ENCODE data around the gene CEP85L.

Gene CEP85L

DNA sequence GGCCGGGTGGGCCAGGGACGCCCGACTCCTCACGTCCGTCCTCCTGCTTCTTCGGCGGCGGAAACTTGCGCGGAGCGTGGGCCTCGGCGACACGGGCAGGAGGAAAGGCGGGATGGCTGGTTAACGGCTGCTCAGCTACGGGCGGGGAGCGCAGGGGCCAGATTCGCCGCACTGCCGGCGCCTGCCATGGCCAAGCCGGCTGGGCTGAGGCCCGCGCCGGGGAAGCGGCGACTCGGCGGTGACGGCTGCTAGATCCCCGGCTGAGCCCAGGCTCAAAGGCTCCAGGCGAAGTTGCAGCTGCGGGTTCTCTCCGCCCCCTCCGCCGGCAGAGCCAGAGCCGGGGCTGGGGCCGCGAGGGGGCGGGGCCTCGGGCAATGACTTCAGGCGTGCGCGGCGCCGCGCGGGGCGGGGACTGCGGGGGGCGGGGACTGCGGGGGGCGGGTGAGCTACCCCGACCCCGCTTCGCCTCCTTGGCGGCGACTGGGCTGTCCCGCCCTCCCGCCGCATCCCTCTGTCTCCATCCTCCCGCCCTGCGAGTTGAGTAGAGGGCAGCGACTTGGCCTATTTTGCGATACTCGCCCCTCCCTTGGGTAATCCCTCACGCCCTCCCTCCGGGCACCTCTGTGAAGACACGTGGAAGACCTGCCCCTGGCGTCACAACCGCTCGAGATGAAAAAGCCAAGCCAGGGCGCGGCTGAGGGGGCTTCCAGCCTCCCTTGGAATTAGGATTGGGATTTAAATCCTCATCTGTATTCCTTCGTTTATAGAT is at the start of gene CEP85L:
Gene CEP85L (minus strand): TSS at position 310 of the 769 bp plus-strand sequence. CDS start 322 bp downstream, outside the sequence.
- peak; percentile 73 to 92 (median 82) for DNase-seq

DNA sequence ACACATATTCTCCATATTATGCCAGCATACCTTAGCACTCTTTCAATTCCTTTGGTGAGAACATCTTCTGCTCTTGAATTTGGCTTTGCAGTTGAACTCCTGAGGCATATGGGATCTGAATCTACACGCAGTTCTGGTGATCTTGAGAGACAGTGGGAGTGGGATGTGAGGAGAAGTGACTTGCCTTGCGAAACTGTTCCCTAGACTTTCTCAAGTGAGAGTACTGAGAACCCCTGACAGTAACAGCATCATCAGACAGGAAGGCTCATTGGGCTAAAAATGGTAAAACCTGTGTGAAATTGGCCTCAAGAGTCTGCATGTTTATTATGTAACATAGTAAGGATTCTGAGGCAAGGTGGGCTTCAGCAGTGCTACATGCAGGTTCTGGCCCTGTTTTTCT is 49.1 kb upstream of the CEP85L start:
- DNase-seq = no peak

DNA sequence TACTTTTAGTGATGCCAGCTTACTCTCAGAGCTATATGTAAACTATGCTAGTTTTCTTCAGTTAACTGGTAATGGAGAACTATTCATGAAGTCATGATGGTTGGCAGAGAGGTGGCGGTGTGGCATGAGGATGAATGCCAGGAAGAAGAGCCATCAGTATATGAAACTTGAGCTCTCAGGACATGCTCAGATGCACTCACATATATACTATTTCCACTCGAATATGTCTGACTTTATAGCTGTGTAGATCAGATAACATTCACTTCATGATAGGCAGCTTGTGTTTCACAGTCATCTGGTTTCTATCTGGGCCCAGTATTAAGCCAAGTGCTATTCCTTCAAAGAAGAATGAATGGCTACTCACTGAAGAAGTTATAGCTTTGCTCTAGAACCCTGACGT is 46.2 kb upstream of the CEP85L start:
- DNase-seq = no peak

DNA sequence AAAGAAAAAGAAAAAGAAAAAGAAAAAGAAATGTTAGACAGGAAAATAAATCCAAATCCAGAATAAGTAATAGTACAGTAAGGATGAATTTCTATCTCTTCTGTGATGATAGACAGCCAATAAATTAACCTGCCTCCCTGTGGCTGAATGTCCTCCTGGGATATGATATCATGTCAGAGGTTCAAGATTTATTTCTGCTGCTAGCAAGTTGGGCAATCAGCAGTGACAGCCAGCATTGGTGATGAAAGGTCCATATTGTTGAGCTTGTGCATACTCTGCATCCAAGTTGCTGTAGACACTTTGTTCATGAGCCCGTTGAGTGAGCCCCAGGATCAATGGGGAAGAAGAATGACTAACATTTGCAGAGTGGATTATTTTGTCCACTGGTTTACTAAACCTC is 44.9 kb upstream of the CEP85L start:
- no peak for DNase-seq

DNA sequence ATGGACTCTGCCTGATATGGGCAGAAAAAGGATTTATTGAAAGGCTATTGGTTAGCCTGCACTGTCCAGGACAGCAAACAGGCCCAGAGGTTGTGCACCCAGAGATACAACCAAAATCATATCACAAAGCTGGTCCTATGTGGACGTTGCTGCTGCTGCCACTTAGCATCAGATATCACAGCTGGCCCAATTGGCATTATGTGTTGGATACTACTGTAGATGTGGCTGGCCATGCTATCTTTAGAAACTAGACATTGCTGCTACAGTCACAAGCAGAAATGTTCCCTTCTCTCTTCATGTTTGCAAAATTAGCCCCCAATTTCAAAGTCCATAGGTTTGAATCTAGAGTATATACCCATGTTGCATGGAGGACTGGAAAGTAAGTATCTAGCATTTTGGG is 42.2 kb upstream of the CEP85L start:
- no peak for DNase-seq

DNA sequence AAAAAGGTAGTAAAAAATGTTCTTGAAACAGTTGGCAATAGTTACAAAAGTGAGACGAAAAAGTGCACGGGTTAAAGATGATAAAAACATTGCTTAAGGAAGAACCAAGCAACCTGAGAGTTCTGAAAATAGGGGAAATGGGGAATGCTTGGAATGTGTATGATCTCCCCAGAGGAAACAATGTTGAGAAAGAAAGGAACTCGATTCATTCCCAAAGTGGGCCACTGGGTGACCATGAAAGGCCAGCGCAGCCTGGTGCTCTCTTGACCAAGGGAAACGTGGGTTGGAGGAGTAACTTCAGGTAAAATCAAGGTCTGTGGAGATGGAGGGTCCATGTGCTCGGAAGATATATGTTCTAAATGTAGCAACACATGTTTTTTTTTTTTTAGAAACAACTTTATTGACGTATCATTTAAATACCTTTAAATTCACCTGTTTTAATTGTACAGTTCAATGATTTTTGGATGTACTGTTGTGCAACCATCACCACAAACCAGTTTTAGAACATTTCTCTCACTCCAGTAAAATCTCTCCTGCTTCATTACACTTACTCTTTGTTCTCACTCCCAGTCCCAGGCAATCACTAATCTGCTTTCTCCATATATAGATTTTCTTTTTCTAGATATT is 34.5 kb upstream of the CEP85L start:
- DNase-seq = no peak

DNA sequence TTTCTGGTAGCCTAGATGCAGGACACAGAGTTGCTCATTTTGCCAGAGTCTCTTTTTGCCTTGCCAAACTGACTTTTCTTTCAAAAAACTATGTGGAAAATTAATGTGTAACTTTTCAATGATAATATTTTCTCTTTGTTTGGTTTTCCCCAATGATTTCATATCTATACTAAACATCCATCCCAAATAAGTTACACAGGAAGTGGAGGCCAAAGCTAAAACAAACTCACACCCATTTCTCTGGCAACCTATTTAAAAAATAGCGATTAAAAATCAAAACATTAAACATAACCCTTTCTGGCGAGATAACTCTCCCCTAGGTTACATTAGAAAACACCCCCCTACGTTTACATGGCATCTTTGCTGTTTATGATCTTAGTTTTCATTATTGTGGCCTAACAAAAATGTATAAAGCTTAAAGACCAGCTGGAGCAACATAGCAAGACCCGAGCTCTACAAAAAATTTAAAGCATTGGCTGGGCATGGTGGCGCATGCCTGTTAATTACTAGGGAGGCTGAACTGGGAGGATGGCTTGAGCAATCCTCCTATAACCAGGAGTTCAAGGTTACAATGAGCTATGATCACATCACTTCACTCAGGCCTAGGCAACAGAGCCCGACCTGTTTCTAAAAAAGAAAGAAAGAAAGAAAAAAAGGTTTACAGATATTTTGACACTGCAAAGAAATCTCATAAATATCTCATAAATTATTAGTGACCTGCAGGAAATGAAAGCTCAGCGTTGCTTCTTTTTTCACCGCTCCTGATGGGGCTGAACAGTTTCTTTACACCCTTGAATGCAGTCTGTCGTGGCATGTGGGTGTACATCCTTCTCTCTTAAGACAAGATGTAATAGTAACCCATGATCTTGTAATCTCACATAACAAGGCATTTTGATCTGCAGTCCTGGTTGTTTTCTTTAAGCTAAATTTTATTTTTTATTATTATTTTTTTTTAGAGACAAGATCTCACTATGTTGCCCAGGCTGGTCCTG is 32.8 kb upstream of the CEP85L start:
- no peak for DNase-seq

DNA sequence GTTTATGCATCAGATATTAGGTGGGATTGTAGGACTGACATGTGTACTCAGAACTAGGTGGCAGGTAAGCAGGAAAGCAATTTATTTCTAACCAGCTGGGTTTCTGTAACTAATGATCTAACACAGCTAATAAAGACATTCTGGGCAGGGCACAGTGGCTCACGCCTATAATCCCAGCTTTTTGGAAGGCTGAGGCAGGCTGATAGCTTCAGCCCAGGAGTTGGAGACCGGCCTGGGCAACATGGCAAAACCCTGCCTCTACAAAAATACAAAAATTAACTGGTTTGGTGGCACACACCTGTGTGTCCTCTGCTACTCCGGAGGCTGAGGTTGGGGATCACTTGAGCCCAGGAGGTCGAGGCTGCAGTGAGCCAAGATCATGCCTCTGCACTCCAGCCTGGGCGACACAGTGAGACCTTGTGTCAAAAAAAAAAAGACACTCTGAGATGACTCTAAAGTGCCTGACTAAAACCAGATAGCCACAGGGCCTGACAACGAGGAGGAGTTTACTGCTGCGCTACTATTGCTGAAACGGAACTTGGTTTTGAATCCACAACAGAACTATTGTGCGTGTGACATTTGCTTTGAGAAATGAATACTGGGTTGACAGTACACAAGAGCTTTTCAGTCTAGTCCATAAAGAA is 29.2 kb upstream of the CEP85L start:
- DNase-seq = no peak

DNA sequence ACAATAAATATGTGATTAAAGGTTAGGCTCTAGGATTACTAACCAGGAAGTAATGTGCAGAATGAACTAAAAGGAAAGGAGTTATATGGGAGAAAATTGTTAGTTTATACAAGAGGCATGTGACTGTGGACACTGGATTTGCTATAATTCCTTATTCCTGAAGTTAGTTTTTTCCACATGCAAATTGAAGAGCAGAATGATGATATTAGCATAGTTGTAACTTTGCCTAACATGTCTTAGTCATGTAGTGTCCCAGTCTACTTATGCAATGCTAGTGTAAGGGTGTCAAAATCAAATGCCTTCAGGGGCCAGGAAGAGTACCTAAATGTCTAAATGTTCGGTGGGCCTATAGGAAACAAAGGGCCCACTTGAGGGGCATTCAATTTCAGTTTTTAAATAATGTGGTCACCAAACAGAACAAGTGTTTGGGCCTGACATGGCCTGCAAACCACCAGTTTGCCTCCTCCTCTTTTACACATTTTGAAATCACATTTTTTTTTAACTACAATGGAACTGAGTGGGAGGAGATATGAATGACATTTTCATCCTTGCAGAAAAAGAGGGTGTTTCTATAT is 28.0 kb upstream of the CEP85L start:
- no peak for DNase-seq

DNA sequence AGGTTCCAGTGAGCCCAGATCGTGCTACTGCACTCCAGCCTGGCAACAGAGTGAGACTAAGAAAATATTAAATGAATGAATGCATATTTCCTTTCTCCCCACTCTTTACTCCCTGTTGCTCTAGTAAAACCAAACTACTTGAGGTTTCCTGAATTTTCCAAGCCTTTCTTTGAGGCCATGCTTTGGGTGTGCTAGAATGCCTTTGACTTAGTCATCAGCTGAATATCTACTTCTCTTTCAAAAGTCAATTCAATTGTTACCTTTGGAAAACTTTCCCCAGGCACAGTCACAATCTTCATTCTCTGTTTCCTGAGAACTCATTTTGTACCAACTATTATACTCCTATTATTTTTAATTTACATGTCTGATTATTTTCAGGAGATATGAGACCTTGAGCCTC is 27.5 kb upstream of the CEP85L start:
- DNase-seq = no peak

DNA sequence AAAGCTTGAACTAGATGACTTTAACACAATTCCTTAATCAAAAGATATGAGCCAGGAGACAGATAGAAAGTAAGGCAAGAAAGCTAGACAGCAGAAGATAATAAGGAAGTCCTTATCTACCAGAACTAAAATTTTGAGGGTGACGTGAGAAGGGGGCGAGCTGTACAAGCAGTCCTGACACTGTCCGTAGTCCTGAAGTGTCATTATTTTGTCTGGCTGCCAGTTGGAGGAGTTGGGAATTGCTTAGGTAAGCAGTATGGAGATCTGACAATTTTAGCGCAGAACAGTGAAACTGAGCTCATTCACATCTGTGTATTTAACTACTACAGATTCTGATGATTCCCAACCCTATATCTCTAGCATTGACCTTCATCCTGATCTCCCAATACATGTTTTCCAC is 25.8 kb upstream of the CEP85L start:
- no peak for DNase-seq

DNA sequence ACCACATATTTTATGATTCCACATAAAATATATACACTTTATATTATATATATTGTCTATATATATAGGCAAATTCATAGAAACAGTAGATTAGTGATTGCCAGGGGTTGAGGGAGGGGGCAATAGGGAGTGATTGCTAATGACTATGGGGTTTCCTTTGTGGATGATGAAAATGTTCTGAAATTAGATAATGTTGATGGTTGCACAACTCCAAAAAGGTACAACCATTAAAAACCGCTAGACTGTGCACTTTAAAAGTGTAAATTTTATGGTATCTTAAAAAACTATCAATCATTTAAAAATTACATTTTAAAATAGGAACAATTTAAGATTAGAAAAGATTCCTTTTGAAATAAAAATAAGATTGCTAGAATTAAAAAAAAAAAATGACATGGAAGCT is 23.8 kb upstream of the CEP85L start:
- no peak for DNase-seq

DNA sequence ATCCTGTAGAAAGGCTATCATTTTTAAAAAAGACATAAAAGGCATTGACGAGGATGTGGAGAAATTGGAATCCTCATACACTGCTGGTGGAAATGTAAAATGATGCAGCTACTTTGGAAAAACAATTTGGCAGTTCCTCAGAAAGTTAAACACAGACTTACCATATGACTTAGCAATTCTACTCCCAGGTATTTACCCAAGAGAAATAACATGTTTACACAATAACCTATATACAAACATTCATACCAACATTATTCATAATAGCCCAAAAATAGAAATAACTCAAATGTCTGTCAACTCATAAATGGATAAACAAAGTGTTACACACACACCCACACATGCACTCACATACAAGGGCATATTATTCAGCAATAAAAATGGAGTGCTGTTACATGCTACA is 23.4 kb upstream of the CEP85L start:
- no peak for DNase-seq

DNA sequence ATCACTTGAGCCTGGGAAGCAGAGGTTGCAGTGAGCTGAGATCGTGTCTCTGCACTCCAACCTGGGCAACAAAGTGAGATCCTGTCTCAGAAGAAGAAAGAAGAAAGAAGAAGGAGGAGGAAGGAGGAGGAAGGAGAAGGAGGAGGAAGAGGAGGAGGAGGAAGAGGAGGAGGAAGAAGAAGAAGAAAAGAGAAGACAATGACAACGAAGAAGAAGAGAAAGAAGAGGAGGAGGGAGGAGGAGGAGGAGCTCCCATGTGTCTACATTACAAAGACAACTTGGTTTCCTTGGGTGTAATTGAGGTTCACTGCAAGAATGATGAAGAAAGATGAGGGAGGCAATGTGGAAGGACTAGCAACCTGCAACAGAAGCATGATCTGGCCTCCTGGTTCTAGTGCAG is 21.3 kb upstream of the CEP85L start:
- no peak for DNase-seq

DNA sequence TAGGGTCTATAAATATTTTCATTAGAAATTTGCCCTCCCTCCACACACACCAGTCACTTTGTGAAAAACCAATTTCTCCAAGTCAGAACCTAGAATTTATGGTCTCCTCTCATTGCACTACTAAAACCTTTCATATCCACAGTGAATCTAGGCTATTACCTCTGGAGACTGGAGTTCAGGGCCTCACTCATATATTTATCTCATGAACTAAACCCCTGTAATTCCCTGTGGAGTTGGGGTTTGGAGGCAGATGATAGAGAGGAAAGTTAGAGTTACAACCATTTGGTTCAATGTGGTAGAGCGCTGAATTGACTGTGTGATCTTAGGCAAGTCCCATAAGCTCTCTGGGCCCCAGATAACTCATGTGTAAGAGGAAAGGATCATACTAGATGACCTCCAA is 18.2 kb upstream of the CEP85L start:
- DNase-seq = no peak

DNA sequence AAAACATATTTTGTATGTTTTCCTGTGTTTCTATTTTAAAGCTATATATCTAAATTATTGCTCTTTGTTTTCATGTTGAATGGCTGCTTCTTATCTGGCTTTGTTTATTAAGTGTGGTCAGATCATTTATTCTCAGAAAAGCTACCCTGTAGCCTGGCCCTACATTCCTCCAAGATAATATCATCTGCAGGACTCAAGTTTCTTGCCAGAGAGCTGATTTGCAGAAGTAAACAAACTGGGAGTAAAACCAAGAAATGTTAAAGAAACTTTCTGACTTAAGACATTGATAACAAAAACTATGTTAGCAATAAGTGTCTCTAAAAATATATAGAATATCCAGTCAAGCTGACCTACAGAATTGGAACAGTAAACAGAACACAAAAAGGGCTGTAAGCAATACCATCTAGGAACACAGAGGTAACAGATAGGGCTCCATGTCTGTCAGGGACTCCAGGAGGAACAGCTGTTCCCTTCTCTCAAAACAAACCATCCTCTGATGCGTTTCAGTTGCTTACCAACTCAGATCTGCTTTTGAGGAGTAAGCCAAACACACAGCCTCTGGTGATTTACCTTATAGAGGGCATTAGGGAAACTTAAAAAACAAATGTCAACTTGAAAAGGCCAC is 17.5 kb upstream of the CEP85L start:
- no peak for DNase-seq

DNA sequence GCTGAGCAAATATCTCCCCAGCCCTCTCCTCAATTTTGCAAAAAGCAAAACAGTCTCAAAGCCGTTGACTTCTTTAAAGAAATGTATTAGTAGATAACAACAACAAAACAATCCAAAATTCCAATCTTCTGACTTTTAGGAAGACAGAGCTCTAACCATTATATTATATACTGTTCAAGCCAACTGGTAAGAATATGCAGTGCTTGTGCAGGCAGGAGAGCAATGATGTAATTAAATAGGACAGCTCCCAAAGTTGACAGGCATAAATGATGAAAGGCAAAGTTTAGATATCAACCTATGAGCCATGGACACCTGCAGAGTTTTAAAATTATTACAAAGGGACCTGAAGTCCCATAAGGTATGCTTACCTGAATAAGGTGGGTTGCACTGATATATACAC is 16.6 kb upstream of the CEP85L start:
- DNase-seq = no peak

DNA sequence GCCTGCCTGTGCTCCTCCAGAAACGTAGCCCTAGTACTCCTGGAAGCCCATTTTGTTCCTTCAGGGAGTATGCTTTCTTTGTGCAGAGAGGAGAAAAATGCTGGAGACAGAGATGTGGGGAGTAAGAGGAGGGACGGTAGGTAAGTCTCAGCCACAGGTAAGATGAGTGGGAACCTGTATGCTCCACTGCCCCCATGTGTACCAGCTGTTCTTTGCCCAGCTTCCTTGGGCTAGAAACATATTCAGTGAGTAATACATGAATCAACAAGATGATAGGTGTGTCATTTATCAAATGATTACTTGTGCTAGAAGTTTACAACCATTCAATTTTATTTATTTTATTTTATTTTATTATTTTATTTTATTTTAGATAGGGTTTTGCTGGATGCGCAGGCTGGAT is 13.6 kb upstream of the CEP85L start:
- no peak for DNase-seq

DNA sequence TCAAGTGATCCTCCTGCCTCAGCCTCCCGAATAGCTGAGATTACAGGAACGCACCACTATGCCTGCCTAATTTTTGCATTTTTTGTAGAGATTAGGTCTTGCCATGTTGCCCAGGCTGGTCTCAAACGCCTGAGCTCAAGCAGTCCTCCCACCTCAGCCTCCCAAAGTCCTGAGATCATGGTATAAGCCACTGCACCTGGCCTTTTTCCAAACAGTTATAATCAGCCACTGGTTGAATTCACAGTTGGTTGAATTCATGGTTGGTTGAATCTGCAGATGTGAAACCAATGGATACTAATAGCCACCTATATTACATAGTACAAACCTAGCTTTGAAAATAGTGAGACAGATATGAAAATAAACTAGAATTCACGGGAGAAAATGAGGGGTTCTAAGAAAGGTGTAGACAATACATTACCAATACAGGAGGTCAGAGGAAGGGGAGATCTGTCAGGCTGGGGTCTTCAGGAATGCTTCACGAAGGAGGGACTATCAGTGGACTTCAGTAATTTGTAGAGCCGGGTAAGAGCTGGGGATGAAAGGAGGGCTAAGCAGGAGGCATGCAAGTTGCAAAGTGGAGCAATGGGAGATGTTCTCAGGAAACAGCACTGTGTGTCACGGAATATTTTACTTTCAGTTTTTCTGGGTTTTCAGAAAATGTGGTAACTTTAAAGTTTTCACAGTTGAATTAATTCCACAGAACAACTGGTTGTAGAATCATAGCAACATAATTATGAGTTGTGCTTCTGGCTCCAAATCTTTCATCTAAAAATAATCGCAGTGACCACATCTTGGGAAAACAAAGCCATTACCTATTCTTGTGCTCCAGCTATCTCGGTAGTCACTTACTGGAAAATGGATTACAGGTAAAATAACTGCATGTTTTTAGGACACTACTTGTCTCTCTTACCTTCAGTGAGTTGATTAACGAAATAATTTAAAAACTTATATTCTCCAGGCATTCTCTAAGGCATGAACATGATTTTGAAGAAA is 12.9 kb upstream of the CEP85L start:
- DNase-seq = no peak

DNA sequence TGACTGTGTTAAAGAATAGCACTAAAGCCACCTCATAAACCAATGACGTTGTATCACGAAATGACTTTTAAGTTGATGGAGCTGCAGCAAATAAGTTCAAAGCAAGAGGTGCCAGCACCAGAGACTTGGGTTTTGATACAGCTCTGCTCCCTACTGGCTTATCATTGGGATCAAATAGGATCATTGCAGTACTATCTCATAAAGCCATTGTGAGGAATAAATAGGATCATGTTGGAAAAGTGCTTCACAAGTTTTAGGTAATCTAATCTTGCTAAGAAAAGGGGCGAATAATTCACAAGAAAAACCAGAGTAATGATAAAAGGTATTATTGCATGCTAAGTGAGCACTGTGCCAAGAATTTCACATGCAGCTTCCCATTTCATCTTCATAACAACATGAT is 10.4 kb upstream of the CEP85L start:
- no peak for DNase-seq

DNA sequence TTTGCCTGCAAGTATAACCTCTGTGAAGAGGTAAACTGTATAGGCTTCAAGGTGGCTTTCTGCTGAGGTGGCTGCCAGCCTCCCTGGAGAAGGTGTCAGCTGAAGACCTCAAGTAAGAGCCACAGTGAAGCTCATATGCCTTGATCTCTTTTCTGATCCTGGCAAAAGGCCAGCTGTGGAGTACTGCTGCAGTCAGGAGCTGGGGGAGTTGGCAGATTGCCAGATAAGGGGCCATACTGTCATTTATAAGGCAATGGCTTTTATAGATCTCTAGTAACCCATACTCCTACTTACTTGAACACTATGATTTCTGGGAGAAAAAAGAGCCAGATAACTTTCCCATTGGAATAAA is 8.8 kb upstream of the CEP85L start:
- DNase-seq = peak in 2 of 4 experiments; percentile 4 to 28
